ENCODE data around the gene ANO1. TPM values are rescaled to one million over a fixed set of nuclear protein-coding genes. Genes with fewer than 3 reads are reported as not detected.
"Not testable (repeated sequence)": the region's sequence is repeated elsewhere in the genome, so short reads cannot be mapped to it uniquely, and the experiment has no call there.

Gene ANO1
- total RNA-seq, 1 experiment from 2014 or later = 0.86 TPM

GRCh38 chr11:70189622-70190021 lies 111.5 kb downstream of the ANO1 start:
- DNase-seq (ENCODE audit: low read depth) = no peak

- DNase-seq (ENCODE audit: low read depth) = peak; percentile 73
These were observed 113.5 kb downstream of the ANO1 start for GRCh38 chr11:70191495-70192140.

- DNase-seq (ENCODE audit: low read depth) = no peak
These were observed 114.7 kb downstream of the ANO1 start for GRCh38 chr11:70192666-70193410.

- no peak for DNase-seq (ENCODE audit: low read depth)
These were observed 115.5 kb downstream of the ANO1 start for GRCh38 chr11:70193411-70194292.

- DNase-seq (ENCODE audit: low read depth) = no peak
These were observed 117.0 kb downstream of the ANO1 start for GRCh38 chr11:70194792-70195791.

- no peak for DNase-seq (ENCODE audit: low read depth)
These were observed 122.2 kb downstream of the ANO1 start for GRCh38 chr11:70200212-70200844.

- DNase-seq (ENCODE audit: low read depth) = not testable (repeated sequence)
These were observed 122.9 kb downstream of the ANO1 start for GRCh38 chr11:70201047-70201446.

GRCh38 chr11:70201882-70202861 lies 124.1 kb downstream of the ANO1 start:
- no peak for DNase-seq (ENCODE audit: low read depth)

GRCh38 chr11:70202920-70203750 lies 125.0 kb downstream of the ANO1 start, which contains the start of gene FADD:
FADD (plus strand) TSS chr11:70203296; CDS start chr11:70203460, 164 bp downstream.
- DNase-seq (ENCODE audit: low read depth) = peak; percentile 95

GRCh38 chr11:70203751-70204465 lies 125.8 kb downstream of the ANO1 start:
- peak; percentile 91 for DNase-seq (ENCODE audit: low read depth)

GRCh38 chr11:70204466-70204799 lies 126.3 kb downstream of the ANO1 start:
- no peak for DNase-seq (ENCODE audit: low read depth)

- no peak for DNase-seq (ENCODE audit: low read depth)
These were observed 127.1 kb downstream of the ANO1 start for GRCh38 chr11:70205049-70205725.

- DNase-seq (ENCODE audit: low read depth) = no peak
These were observed 127.6 kb downstream of the ANO1 start for GRCh38 chr11:70205766-70206165.

GRCh38 chr11:70206226-70206981 lies 128.3 kb downstream of the ANO1 start:
- DNase-seq (ENCODE audit: low read depth) = no peak

- no peak for DNase-seq (ENCODE audit: low read depth)
These were observed 128.9 kb downstream of the ANO1 start for GRCh38 chr11:70206982-70207376.

GRCh38 chr11:70207531-70208131 lies 129.5 kb downstream of the ANO1 start:
- DNase-seq (ENCODE audit: low read depth) = no peak
